Memory B cell (primary cell): ENCODE data around the gene HPX.
A peak's percentile ranks its signal among the peaks of the same experiment; 100 is the strongest.

Experiments
- ATAC-seq: fragments of 150-1000 bp; cut with Tn5 transposase; 2 replicates; pipeline ENCODE4 v1.10.0; 2021; ENCODE audit warnings: low read depth, mild to moderate bottlenecking, moderate library complexity
- DNase-seq, 2 donors: peaks; one replicate each; pipeline ENCODE4 v3.0.0; 2022; ENCODE audit warnings: low spot score in 2 of 2
- H3K27ac Mint-ChIP-seq: one replicate; pipeline ENCODE4 v1.8.0; 2022; ENCODE audit warnings: mild to moderate bottlenecking, moderate library complexity, mixed read lengths
- H3K27me3 Mint-ChIP-seq: one replicate; pipeline ENCODE4 v1.8.0; 2022; ENCODE audit warnings: mixed read lengths
- H3K36me3 Mint-ChIP-seq: one replicate; pipeline ENCODE4 v1.8.0; 2022; ENCODE audit warnings: mild to moderate bottlenecking, mixed read lengths
- H3K4me1 Mint-ChIP-seq: one replicate; pipeline ENCODE4 v1.8.0; 2022; ENCODE audit warnings: mixed read lengths
- H3K4me3 Mint-ChIP-seq: one replicate; pipeline ENCODE4 v1.8.0; 2022; ENCODE audit warnings: mild to moderate bottlenecking, moderate library complexity, mixed read lengths
- H3K9me3 Mint-ChIP-seq: one replicate; pipeline ENCODE4 v1.8.0; 2022; ENCODE audit warnings: mixed read lengths

HPX gene

GRCh38 chr11:6474806-6475500 lies 34.2 kb upstream of the HPX start:
- no peaks in the 10 kb centered on the region for H3K9me3 Mint-ChIP-seq
- DNase-seq (no peak), ATAC-seq (no peak)
- peak overlapping the region; percentile 54 for H3K27ac Mint-ChIP-seq
- no peaks in the 10 kb centered on the region for H3K27me3 Mint-ChIP-seq
- H3K36me3 Mint-ChIP-seq = peaks cover 5% of the 10 kb centered on the region
- peaks cover 8% of the 10 kb centered on the region for H3K4me1 Mint-ChIP-seq
- H3K4me3 Mint-ChIP-seq = peak overlapping the region; percentile 11

- Mint-ChIP-seq H3K27ac (no peak overlapping the region), H3K27me3 (no peaks in the 10 kb centered on the region), H3K36me3 (peaks cover 5% of the 10 kb centered on the region), H3K4me1 (peaks cover 6% of the 10 kb centered on the region), H3K9me3 (no peaks in the 10 kb centered on the region), H3K4me3 (peak overlapping the region; percentile 86)
- DNase-seq = no peak
- ATAC-seq = no peak
These were observed 33.6 kb upstream of the HPX start for GRCh38 chr11:6474413-6474792.

- peak; percentile 83 for ATAC-seq
- peaks cover 5% of the 10 kb centered on the region for H3K36me3 Mint-ChIP-seq
- DNase-seq = peak; percentile 42 to 50
- H3K27ac Mint-ChIP-seq = peak within 1 kb of the TSS; percentile 83
- no peaks in the 10 kb centered on the region for H3K27me3 Mint-ChIP-seq
- peak within 1 kb of the TSS; percentile 89 for H3K4me3 Mint-ChIP-seq
- H3K9me3 Mint-ChIP-seq = no peaks in the 10 kb centered on the region
- peaks cover 6% of the 10 kb centered on the region for H3K4me1 Mint-ChIP-seq
These were observed 32.9 kb upstream of the HPX start, which contains the start of gene TRIM3 for GRCh38 chr11:6473451-6474412. Gene TRIM3, minus strand, starts transcription at chr11:6473941. Its CDS starts 8,246 bp downstream, at chr11:6465695.

GRCh38 chr11:6472934-6473333 lies 32.1 kb upstream of the HPX start:
- ATAC-seq = no peak
- Mint-ChIP-seq H3K27me3 (no peaks in the 10 kb centered on the region), H3K4me3 (peak overlapping the region; percentile 89), H3K27ac (peak overlapping the region; percentile 83), H3K4me1 (peaks cover 6% of the 10 kb centered on the region), H3K9me3 (no peaks in the 10 kb centered on the region), H3K36me3 (peaks cover 3% of the 10 kb centered on the region)
- no peak for DNase-seq

- no peak for ATAC-seq
- Mint-ChIP-seq H3K4me3 (no peak overlapping the region), H3K27ac (no peak overlapping the region), H3K4me1 (peaks cover 8% of the 10 kb centered on the region), H3K36me3 (peaks cover 10% of the 10 kb centered on the region), H3K27me3 (peaks cover 3% of the 10 kb centered on the region), H3K9me3 (no peaks in the 10 kb centered on the region)
- DNase-seq = no peak
These were observed 28.8 kb upstream of the HPX start for GRCh38 chr11:6469599-6469998.

- Mint-ChIP-seq H3K4me3 (no peak overlapping the region), H3K36me3 (peaks cover 12% of the 10 kb centered on the region), H3K27me3 (peaks cover 3% of the 10 kb centered on the region), H3K27ac (no peak overlapping the region), H3K4me1 (peaks cover 8% of the 10 kb centered on the region), H3K9me3 (no peaks in the 10 kb centered on the region)
- no peak for ATAC-seq
- DNase-seq = no peak
These were observed 28.1 kb upstream of the HPX start for GRCh38 chr11:6468712-6469495.

GRCh38 chr11:6459099-6459450 lies 18.3 kb upstream of the HPX start:
- ATAC-seq = no peak
- no peak for DNase-seq
- H3K4me3 Mint-ChIP-seq = no peak overlapping the region
- H3K36me3 Mint-ChIP-seq = peaks cover 22% of the 10 kb centered on the region
- no peaks in the 10 kb centered on the region for H3K4me1 Mint-ChIP-seq
- no peak overlapping the region for H3K27ac Mint-ChIP-seq
- no peaks in the 10 kb centered on the region for H3K27me3 Mint-ChIP-seq
- H3K9me3 Mint-ChIP-seq = no peaks in the 10 kb centered on the region

- Mint-ChIP-seq H3K4me3 (no peak overlapping the region), H3K9me3 (no peaks in the 10 kb centered on the region), H3K36me3 (peaks cover 18% of the 10 kb centered on the region), H3K27ac (no peak overlapping the region), H3K4me1 (no peaks in the 10 kb centered on the region), H3K27me3 (no peaks in the 10 kb centered on the region)
- ATAC-seq (no peak), DNase-seq (no peak)
These were observed 17.7 kb upstream of the HPX start for GRCh38 chr11:6458352-6459098.

GRCh38 chr11:6457581-6458320 lies 17.0 kb upstream of the HPX start:
- ATAC-seq (no peak), DNase-seq (no peak)
- Mint-ChIP-seq H3K36me3 (peaks cover 15% of the 10 kb centered on the region), H3K27ac (no peak overlapping the region), H3K4me1 (no peaks in the 10 kb centered on the region), H3K4me3 (no peak overlapping the region), H3K9me3 (no peaks in the 10 kb centered on the region), H3K27me3 (no peaks in the 10 kb centered on the region)

- Mint-ChIP-seq H3K27me3 (no peaks in the 10 kb centered on the region), H3K27ac (no peak overlapping the region), H3K4me1 (no peaks in the 10 kb centered on the region), H3K36me3 (peaks cover 14% of the 10 kb centered on the region), H3K4me3 (no peak overlapping the region), H3K9me3 (no peaks in the 10 kb centered on the region)
- DNase-seq = no peak
- no peak for ATAC-seq
These were observed 15.7 kb upstream of the HPX start for GRCh38 chr11:6456361-6457073.

GRCh38 chr11:6455070-6455469 lies 14.3 kb upstream of the HPX start:
- no peak overlapping the region for H3K4me3 Mint-ChIP-seq
- ATAC-seq (no peak), DNase-seq (no peak)
- H3K4me1 Mint-ChIP-seq = no peaks in the 10 kb centered on the region
- peaks cover 9% of the 10 kb centered on the region for H3K36me3 Mint-ChIP-seq
- H3K9me3 Mint-ChIP-seq = no peaks in the 10 kb centered on the region
- H3K27ac Mint-ChIP-seq = peak overlapping the region; percentile 28
- H3K27me3 Mint-ChIP-seq = no peaks in the 10 kb centered on the region

- H3K27me3 Mint-ChIP-seq = no peaks in the 10 kb centered on the region
- DNase-seq = no peak
- peaks cover 9% of the 10 kb centered on the region for H3K36me3 Mint-ChIP-seq
- no peaks in the 10 kb centered on the region for H3K4me1 Mint-ChIP-seq
- ATAC-seq = no peak
- H3K4me3 Mint-ChIP-seq = no peak overlapping the region
- no peaks in the 10 kb centered on the region for H3K9me3 Mint-ChIP-seq
- no peak overlapping the region for H3K27ac Mint-ChIP-seq
These were observed 12.4 kb upstream of the HPX start for GRCh38 chr11:6453152-6453551.
